ENCODE data around the gene ZDHHC14. TPM values are rescaled to one million over a fixed set of nuclear protein-coding genes. Genes with fewer than 3 reads are reported as not detected.

The ZDHHC14 gene
- total RNA-seq = 11.4 and 14.1 TPM in 2 replicates

GRCh38 chr6:157380779-157381561 lies at the start of gene ZDHHC14:
Gene ZDHHC14, plus strand, starts transcription at chr6:157381190.

Small RNA genes lying within 50 kb of the gene (small RNA-seq; reads per million reads assigned to genes)
- gene MIR3692 = 0.26 reads per million

Other genes starting within 250 kb of the ZDHHC14 start
- gene TMEM242, start 57.7 kb upstream of the ZDHHC14 start, total RNA-seq = 3.6 and 5.5 TPM in 2 replicates